Stimulated activated CD4-positive, alpha-beta T cell treated with anti-CD3 and anti-CD28 coated beads, Interleukin-15, amount 100 ng/mL, for 1 hour (primary cell): ENCODE data around the gene H2BK1.

Experiments used
- DNase-seq, 2 donors: peaks; one replicate each; pipeline ENCODE4 v3.0.0-alpha.2; 2020; ENCODE audit warnings: low read depth in 1 of 2, low spot score in 1 of 2

H2BK1 gene

GRCh38 chr7:151179946-151180345 is 30.3 kb downstream of the H2BK1 start:
- DNase-seq = no peak

DNA sequence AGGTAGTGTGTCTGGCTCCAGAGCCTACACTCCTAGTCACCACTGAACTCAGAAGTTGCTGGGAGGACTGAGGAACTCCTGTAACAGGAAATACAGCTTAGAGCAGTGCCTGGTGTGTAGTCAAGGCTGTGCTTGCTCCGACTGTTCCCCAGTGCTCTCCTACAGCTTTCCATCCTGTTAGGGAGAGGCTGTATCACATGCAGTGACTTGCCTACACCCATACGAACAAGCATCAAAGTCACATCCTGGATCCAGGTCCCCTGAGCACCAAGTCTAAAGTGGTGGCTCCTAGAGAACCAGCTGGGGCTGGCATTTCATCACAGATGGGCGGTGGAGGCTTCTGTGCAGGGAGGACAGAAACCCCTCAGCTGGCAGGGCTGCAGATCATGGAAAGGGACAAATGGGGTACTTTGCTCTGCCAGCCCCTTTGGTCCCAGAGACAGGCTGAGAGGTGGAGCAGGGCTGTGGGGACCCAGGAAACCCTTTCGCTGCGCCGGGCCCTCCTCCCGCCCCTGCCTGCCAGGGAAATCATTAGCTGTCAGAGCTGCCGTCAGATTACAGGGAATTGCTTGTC is 30.9 kb downstream of the H2BK1 start:
- no peak for DNase-seq

DNA sequence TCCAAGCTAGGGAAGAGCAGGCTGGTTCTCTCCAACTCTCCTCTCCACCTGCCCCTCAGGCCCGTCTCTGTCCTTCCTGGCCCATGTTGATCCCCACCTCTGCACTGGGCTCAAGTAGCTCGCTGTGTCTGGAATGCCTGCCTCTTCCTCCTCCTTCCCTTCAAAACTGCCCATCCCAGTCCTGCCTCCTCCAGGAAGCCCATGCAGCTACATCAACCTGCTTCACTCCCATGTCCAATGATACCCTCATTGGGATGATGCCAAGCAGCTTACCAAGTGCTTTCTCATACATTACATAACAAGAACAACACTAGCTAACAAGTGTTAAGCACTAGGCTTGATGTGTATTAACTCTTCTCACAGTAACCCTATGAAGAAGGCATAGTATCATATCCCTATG is 31.5 kb downstream of the H2BK1 start:
- DNase-seq = no peak

DNA sequence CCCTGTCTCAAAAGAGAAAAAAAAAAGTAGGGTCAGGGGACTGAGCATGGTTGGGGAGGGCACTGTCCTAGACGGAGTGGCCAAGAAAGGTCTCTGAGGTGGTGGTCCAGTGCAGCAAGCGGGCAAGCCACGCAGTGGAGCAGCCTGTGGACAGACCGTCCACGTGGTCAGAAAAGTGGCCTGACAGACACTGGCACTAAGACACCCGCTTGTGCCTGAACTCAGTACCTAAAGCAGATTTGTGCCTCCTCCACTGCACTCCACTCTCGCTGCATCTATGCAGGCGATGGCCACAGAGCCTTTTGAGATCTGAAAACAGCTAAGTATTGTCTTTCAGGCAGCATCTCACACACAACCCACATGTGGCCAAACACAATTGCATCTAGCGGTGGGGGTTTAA is 32.1 kb downstream of the H2BK1 start:
- no peak for DNase-seq

DNA sequence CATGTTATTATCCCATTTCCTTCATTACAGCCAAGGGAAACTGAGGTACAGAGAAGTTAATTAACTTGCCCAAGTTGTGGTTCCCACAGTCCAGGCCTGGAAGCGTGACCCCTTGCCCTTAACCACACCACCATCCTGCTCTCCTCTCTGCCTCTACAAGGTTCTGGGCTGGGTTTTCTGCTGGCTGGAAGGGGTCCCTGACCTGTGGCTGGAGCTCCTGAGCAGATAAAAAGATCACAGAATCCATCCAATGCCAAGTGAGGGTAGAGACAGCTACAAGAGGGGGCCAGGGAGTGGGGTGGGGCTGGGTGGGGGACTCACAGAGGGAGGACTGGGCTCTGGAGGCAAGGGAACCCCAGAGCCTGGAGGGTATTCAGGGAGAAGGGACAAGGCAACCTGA is 33.0 kb downstream of the H2BK1 start:
- DNase-seq = no peak

- no peak for DNase-seq
Observed at GRCh38 chr7:151176401-151176800, 33.9 kb downstream of the H2BK1 start.

DNA sequence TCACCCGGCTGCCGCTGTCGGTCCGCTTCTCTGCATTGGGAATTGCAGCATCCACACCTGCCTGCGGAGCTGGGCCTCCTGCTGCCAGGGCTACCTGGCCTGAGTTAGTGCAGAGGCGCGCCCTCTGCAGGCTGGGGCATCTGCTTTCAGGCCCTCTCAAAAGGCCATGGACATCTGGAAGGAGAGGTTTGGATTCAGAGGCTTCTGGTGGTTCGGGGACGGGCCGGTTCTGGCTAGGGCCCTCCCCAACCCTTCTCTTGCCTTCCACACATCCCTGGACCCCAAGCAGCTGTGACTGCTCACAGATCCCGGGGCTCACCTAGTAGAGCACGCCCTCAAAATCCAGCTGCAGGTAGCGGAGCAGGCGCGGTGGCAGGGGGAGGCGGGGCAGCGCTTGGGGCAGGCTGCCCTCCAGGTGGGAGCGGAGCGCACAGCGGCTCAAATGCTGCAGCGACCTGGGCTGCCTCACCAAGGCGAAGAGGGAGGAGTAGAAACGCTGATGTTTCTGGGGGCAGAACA is 34.4 kb downstream of the H2BK1 start:
- DNase-seq = no peak

DNA sequence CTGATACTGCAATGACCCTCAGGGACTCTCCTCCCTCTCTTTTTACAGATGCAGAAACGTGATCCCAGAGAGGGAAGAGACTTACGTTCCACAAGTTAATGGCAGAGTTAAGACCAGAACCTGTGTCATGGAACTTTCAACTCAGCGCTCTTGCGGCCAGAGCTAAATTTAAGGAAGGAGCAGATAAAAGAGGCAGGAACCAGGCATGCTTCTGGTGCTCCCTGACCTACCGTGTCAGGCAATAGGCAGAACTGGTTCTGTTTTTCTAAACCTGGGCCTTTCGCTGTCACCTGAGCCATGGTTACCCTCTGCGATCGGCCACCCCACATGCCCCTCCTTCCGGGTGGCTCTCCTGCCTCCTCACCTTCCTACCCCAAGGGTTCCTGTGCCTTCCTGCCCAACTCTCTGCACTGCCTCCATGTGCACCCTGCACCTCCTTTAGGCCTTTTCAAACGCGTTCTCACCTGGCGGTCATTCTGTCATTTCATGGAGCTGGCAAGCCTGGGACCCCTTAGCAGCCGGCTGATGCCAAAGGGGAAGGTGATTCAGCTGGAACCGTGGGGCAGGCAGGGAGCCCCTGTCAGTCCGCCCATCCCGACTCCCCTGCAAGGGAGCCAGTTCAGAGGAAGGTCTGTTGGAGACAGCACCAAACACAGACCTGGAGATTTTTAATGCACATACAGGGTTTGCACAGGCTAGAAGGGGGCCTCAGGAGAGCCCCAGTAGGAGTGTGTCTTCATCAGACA is 35.1 kb downstream of the H2BK1 start:
- no peak for DNase-seq

GRCh38 chr7:151174246-151175046 is 35.8 kb downstream of the H2BK1 start:
- no peak for DNase-seq

- no peak for DNase-seq
Observed at GRCh38 chr7:151173386-151174245, 36.7 kb downstream of the H2BK1 start.

DNA sequence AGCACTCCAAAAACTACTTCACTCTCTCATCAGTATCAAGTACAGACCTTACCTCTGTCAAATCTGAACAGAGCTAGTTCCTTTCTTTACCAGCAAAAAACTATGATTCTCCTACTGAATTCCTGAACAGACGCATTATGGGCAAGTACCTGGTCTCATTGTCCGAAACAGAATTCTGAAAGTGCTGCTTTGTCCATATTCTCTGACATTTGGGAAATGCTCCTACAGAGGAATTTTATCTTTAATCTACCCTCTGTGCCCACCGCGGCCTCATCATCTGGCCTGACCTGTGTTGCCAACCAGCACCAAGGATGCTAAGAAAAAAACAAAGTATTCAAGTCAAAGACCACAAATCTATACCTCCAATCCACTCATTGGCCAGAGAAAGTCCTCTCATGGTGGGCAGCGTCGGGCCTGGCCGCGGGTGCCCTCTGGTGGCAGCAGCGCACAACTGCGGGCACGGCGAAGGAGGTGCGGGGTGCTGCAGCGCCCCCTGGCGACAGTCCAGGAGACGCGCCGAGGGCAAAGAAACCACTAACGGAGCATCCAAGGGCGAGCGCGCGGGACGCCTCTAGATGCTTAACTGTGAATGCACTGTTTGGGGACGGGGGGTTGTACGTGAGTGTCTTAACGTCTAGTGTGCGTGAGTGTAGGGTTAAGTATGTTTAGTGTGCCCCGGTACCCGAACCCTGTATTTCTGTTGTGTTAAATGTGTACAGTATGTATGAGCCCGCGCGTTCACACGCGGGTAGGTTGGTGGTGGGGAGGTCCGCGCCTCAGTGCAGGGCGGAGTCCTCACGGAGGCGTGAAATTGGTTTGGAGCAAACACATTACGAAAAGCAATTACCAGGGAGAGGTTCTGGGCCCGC is 37.8 kb downstream of the H2BK1 start:
- peak; percentile 71 to 75 for DNase-seq

DNA sequence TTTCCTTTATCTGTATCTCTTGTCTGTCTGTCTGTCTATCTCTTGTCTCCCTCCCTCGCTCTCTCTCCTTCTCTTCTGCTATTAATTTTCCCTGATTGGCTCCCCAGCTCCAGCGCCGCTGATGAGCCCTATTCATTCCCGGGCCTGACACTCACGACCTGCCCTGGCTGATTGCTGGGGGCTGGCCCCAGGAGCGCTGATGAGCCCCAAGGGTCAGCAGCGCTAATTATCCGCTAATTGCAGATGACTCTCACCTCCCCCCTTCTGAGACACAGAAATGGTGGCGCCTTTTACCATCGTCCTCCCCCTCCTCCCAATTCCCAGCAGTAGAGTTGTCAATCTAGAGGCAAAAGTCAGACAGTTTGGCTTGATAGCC is 41.5 kb downstream of the H2BK1 start:
- no peak for DNase-seq

DNA sequence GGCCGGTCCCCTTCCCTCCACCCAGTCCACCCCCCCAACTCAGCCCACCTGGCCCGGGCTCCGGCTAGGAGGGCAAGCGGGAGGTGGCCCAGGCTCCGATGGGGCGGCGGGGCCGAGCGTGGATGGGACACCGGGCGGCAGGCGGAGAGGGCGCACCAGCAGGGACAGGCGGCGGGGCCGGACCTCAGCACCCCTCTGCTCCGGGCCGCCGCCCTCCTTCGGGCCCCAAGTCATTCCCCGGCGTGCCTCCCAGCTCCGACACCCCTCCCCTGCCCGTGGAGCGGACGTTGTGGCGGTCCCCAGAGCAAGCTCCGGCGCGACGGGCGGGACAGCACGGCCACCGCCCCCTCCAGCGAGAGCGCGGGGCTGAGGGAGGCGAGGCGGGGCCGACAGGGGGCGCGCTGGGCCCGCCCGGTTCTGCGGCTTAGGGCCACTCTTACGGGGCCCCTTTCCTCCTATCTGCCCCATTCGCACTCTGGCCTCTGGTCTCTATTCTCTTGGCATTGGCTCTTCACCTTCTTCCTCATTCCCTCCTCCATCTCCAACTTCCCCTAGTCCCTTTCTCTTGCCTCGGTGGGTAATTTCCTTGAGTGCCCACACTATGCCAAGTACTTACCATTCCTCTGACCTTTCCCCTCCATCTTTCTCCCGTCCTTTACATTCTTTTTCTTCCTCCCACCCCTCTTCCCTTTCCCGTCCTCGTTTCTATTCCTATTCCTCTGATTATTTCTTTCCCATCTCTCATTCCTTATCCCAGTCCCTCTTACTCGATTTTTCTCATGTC is 42.1 kb downstream of the H2BK1 start:
- peak; percentile 26 to 61 for DNase-seq

DNA sequence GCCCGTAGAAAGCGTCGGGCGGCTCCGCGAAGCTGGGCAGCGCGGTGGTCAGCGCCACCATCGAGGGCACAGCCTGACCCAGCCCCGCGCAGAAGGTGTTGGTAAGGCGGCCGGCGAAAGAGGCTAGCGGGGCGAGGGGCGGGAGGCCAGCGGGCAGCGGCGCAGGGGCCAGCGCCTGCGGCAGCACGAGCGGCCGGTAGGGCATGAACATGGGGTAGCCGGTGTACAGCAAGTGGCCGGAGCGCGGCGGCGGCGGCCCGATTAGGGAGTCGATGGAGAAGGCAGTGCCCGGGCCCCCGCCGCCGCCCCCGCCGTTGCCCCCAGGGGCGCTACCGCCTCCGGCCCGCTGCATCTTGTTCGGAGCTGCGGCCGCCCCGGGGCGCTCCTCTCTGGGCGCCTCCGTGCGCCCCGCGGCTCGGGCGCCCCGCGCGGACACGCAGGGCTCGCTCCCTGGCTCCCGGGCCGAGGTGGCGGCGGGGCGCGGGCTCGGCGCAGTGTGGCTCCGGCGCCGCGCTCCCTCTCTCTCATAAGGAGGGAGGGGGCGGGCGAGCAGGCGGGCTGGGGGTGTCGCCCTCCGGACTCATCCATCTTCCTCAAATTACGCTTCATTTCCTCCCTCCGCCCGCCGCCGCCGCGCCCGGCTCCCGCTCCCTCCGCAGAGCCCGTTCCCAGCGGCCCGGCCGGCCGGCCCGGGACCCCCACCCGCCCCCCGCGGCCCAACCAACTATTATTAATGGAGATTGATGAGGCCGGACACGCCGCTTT is 42.9 kb downstream of the H2BK1 start, which contains the start of gene GBX1:
Gene GBX1, minus strand, starts transcription at position 498 of the 765 bp plus-strand sequence. Its CDS starts 146 bp downstream, at position 352.
- no peak for DNase-seq

DNA sequence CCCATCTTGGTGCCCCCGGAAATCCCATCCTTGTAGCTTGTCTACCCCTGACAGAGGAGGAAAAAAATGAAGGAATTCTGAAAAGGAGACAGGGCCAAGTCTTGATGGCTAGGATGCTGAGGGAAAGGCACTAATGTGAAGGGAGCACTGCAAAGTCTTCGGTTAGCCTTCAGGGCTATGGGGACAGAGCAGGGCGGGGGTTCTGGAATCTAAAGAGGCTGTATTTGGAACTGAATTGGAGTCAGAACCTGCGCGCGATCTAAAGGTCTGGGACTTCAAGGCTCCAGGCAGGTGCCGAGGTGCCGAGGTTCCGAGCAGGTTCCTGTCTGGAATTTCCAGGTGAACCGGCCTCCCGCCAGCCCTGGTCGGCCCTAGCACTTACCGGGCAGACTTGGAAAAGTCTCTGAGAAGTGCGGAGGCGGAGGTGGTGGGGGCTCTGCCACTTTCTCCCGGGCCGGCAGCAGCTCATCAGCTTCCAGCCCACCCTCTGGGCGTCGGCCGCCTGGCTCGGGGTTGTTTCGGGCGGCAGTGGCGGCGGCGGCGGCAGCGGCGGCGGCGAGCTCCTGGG is 43.6 kb downstream of the H2BK1 start:
- DNase-seq = no peak

- DNase-seq = no peak
Observed at GRCh38 chr7:151161757-151162156, 48.5 kb downstream of the H2BK1 start.
